Brain microvascular endothelial cell (primary cell): ENCODE data around the gene SLC25A42.
A peak's percentile ranks its signal among the peaks of the same experiment; 100 is the strongest.

Experiments
- DNase-seq: peaks from one replicate; pipeline ENCODE4 v3.0.0-alpha.2; 2020
- H3K27ac ChIP-seq: fragments of 250-450 bp; sonication (Bioruptor Pico); 2 replicates; pipeline ENCODE4 v1.5.1; 2020; ENCODE audit warnings: mild to moderate bottlenecking, moderate library complexity
- H3K27me3 ChIP-seq: fragments of 250-450 bp; sonication (Bioruptor Pico); replicated peaks from 2 replicates; pipeline ENCODE4 v1.5.1; 2020; ENCODE audit warnings: mild to moderate bottlenecking
- H3K36me3 ChIP-seq: fragments of 250-450 bp; sonication (Bioruptor Pico); replicated peaks from 2 replicates; pipeline ENCODE4 v1.5.1; 2020; ENCODE audit warnings: mild to moderate bottlenecking
- H3K4me3 ChIP-seq: 2 replicates; pipeline ENCODE4 v1.5.1; 2011; ENCODE audit warnings: low read depth, mild to moderate bottlenecking, control low read depth, low read length, moderate library complexity
- in situ Hi-C: cut with HindIII; loops from 2 replicates; pipeline ENCODE4 v1.10.0; 2017; ENCODE audit warnings: low sequenced_read_pairs, low pct_ligation_motif_present
- TF ChIP-seq, protein P1 (sequence below): IDR thresholded peaks from 2 replicates; pipeline ENCODE4 v1.5.1; 2011; ENCODE audit warnings: low read depth, mild to moderate bottlenecking, moderate library complexity, low read length, control low read depth, inconsistent platforms; ENCODE audit errors: missing control alignments

Gene SLC25A42

DNA sequence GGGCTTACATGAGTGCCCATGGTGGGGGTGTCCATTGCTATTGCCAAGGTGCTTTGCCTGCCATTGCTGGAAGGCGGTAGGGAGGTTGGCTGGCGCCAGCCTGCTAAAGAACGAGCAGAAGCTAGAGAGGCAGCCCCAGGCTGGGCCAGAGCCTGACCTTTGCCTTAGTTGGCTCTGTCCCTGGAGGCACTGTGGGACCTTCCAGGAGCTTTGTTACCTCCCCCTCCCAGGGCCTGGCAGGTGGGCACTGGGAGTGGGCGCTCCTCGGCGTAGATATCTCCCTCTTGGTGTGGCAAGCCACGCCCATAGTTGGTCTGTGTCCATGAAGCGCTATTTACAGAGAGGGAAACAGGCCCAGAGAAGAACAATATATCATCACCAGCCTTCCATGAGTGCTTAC lies 2.3 kb upstream of the SLC25A42 start:
- DNase-seq = no peak
- in situ Hi-C loops = no loop called here

DNA sequence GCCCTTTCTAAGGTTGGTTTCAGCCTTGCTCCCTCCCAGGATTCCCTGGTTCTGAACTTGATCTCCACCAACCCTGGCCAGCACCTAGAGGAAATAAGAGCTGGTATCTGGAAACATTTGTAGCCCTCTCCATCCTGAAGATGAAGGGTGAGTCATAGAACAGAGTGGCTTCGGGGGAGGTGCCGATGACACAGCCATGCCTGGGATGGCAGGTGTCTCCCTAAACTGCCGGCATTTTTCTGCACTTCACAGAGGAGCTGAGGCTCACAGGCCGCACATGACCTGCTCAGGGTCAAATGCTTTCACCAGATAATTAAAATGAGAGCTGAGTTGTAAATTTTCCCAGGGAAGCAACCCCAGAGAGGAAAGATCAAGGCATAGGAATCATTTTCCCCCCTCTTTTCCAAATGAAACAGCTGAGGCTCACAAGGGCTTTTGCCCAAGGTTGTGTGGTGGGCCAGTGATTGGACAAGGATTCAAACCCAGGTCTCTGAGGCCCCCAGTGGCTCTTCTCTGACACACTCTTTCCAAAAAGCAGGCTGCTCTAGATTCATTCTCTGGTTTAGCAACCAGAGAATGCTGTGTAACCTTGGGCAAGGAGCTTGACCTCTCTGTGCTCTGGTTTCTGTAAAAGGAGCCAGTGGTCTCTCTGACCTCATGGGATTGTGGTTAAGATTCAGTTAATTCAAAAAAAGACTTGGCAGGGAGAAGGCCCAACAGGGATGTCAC lies 1.2 kb upstream of the SLC25A42 start:
- Histone ChIP-seq H3K4me3 (peak overlapping the region; percentile 60), H3K36me3 (peaks cover 21% of the 10 kb centered on the region), H3K27me3 (no peaks in the 10 kb centered on the region), H3K27ac (no peak overlapping the region)
- TF ChIP-seq, protein P1, sequence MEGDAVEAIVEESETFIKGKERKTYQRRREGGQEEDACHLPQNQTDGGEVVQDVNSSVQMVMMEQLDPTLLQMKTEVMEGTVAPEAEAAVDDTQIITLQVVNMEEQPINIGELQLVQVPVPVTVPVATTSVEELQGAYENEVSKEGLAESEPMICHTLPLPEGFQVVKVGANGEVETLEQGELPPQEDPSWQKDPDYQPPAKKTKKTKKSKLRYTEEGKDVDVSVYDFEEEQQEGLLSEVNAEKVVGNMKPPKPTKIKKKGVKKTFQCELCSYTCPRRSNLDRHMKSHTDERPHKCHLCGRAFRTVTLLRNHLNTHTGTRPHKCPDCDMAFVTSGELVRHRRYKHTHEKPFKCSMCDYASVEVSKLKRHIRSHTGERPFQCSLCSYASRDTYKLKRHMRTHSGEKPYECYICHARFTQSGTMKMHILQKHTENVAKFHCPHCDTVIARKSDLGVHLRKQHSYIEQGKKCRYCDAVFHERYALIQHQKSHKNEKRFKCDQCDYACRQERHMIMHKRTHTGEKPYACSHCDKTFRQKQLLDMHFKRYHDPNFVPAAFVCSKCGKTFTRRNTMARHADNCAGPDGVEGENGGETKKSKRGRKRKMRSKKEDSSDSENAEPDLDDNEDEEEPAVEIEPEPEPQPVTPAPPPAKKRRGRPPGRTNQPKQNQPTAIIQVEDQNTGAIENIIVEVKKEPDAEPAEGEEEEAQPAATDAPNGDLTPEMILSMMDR = no peak
- DNase-seq = peak; percentile 11
- in situ Hi-C loops = no loop called here

More for the DNA sequence above, 2.3 kb upstream of the SLC25A42 start:
- H3K27ac ChIP-seq = no peak overlapping the region
- H3K27me3 ChIP-seq = no peaks in the 10 kb centered on the region
- H3K36me3 ChIP-seq = peaks cover 30% of the 10 kb centered on the region
- no peak overlapping the region for H3K4me3 ChIP-seq
- TF ChIP-seq, protein P1 = no peak

DNA sequence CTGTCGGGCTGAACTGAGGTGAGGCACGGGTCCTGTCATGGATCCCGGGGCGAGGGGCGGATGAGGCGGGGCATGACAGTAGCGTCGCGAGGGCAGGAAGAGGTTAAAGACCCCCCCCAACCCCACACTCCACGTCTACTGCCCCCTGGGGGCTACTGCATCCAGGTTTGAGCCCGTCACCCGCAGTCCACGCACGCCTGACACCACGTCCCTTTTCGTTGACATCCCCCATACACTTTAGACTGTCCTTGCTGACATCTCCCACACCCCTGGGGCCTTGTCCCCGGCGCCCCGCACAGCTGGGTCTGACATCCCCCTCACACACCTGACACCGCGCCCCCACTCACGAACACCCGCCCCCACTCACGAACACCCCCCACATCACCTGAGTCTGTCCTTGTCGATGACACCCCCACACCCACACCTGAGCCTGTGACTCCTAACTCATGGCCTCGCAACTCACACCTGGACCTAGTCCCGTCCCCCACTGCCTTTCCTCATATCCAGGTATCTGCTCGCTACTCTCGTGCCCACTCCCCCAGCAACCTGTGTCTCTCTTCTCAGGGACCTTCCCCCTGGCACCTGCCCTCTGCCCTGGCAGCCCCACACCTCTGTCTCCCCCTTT lies 416 bp downstream of the SLC25A42 start:
- TF ChIP-seq, protein P1 = peak; percentile 39
- Histone ChIP-seq H3K36me3 (peaks cover 11% of the 10 kb centered on the region), H3K27me3 (no peaks in the 10 kb centered on the region), H3K4me3 (peak overlapping the region; percentile 71), H3K27ac (peak overlapping the region; percentile 10)
- no peak for DNase-seq
- in situ Hi-C loops = no loop called here

DNA sequence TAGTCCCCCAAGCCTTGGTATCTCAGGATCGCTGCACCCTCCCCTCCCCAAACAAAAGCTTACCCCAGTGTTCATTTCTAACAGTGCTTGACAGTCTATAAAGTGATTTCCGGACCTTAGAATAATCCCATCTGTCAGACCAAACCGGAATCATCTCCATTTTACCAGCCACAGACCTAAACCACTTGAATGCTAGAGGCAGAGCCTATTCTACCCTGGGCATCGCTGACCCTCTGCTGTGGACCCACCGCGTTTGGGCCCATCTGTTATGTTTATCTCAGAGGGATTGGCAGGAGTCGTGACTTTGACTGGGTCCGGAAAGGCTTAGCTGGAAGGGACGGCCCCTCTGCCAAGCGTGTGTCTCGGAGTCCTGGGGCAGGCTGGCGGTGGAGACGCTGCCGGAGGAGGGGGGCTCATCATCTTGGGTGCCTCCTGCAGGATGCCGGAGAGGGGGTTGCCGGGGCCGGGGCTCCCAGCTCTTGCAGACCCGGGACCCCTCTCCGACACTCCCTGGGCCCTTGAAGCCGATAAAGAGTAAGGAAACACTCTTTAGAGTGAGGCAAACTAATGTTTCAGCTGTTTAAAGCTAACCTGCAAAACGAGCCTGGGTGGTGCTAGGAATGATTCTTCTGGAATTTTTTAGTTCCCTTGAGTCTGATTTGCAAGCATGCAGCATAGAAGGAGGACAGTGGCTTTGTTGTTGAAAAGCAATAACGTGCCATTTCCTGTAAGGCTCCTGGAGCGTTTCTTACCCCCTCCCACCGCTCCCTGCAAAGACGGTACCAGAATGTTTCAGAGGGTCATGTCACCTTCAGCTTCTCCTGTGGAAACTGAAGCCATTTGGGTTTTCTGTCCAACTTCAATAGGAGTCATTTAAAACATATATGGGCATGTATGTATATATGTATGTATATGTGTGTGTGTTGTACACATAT lies 1.3 kb downstream of the SLC25A42 start:
- in situ Hi-C loops = no loop called here
- Histone ChIP-seq H3K36me3 (peaks cover 2% of the 10 kb centered on the region), H3K27ac (no peak overlapping the region), H3K4me3 (peak overlapping the region; percentile 71), H3K27me3 (no peaks in the 10 kb centered on the region)
- no peak for DNase-seq
- TF ChIP-seq, protein P1 = no peak

DNA sequence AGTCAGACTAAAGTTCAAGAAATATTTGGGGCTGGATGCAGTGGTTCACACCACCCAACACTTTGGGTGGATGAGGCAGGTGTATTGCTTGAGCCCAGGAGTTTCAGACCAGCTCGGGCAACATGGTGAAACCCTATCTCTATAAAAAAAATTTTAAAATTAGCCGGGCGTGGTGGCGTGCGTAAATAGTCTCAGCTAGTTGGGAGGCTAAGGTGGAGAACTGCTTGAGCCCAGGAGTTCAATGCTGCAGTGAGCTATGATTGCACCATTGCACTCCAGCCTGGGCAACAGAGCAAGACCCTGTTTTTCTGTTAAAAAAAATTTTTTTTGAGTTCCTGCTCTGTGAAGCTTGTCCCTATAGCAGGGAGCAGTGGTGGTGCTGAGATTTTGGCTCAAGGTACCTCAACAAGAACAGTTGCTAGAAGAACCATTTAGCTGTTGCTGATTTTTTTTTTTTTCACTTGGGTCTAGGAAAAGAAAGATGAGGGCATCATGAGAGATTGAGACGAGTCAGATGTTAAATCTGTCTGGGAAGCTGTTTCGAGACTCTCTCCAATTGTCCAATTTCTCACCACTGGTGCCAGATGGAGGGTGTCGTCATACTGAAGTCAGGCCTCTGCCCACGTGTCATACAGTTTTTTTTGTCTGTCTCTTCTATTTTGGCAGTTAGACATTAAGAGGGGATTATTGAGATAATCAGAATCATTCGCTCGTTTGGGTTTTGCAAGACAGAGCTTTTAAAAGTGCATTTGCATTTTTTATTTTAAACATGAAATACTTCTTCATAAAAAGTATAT lies 3.7 kb downstream of the SLC25A42 start:
- in situ Hi-C loops = no loop called here
- Histone ChIP-seq H3K4me3 (no peak overlapping the region), H3K27me3 (no peaks in the 10 kb centered on the region), H3K27ac (no peak overlapping the region), H3K36me3 (no peaks in the 10 kb centered on the region)
- TF ChIP-seq, protein P1 = no peak
- DNase-seq = no peak
